Esophagus muscularis mucosa (tissue), 4 donors: ENCODE results near the gene TRAF1. TPM values are rescaled to one million over a fixed set of nuclear protein-coding genes. Genes with fewer than 3 reads are reported as not detected.

Source experiments
- DNase-seq: peaks from one replicate; pipeline ENCODE4 v3.0.0-alpha.2; 2017; ENCODE audit errors: extremely low spot score
- H3K27ac ChIP-seq, 4 donors: fragments of 200-600 bp; sonication (generic); replicated peaks in 1 of 4; 1 replicate in 3 of 4; 2 replicates in 1 of 4; pipeline ENCODE4 v1.5.1; 2016 to 2019; ENCODE audit warnings: mild to moderate bottlenecking in 1 of 4
- H3K27me3 ChIP-seq, 4 donors: fragments of 200-600 bp; sonication (generic); one replicate each; pipeline versions ENCODE4 v1.5.1 to v1.6.0; 2016 to 2019
- H3K36me3 ChIP-seq, 4 donors: fragments of 200-600 bp; sonication (generic); one replicate each; pipeline ENCODE4 v1.5.1; 2016 to 2019
- H3K4me1 ChIP-seq, 4 donors: fragments of 200-600 bp; sonication (generic); one replicate each; pipeline ENCODE4 v1.5.1; 2016 to 2019
- H3K4me3 ChIP-seq, 4 donors: fragments of 200-600 bp; sonication (generic); 1 replicate in 2 of 4; 2 replicates in 2 of 4; pipeline ENCODE4 v1.5.1; 2016 to 2019; ENCODE audit warnings: mild to moderate bottlenecking in 4 of 4, moderate library complexity in 1 of 4
- H3K9me3 ChIP-seq, 4 donors: fragments of 200-600 bp; sonication (generic); 1 replicate in 3 of 4; 2 replicates in 1 of 4; pipeline ENCODE4 v1.5.1; 2016 to 2019
- EP300 ChIP-seq: sonication (generic); formaldehyde crosslinking; IDR thresholded peaks from one replicate; pipeline ENCODE4 v1.6.1; 2017; ENCODE audit warnings: antibody characterized with exemption
- POLR2A ChIP-seq: fragments of 450-650 bp; IDR thresholded peaks from one replicate; pipeline ENCODE4 v1.6.1; 2017; ENCODE audit warnings: antibody characterized with exemption, moderate library complexity, mild to moderate bottlenecking, low read depth
- POLR2AphosphoS5 ChIP-seq, 2 donors: sonication (generic); formaldehyde crosslinking; IDR thresholded peaks; one replicate each; pipeline ENCODE4 v1.6.1; 2017; ENCODE audit warnings: antibody characterized with exemption in 2 of 2
- WGBS: methylation state at CpG from one replicate; pipeline ENCODE4 v1.1.5; 2018; 5-methylcytosine and 5-hydroxymethylcytosine counted together
- intact Hi-C: fragments of 100-400 bp; cut with DNase I; formaldehyde crosslinking; loops from one replicate; pipeline ENCODE4 v1.15.1; 2023
- total RNA-seq, 4 donors: library from RNA; depleted of rRNA; stranded (reverse); fragments of >200 nt; gene quantifications; one replicate each; pipeline versions ENCODE4 v1.1.0 to v1.2.1, GENCODE V29; 2016
- TF ChIP-seq, protein P1 (sequence below), 3 experiments: fragments of 200-600 bp in 2 of 3; fragments of 450-650 bp in 1 of 3; sonication (generic) in 2 of 3; IDR thresholded peaks; one replicate each; pipeline ENCODE4 v1.5.1; 2017 to 2019; ENCODE audit warnings: antibody characterized with exemption in 3 of 3, mild to moderate bottlenecking in 2 of 3, moderate library complexity in 1 of 3

Gene TRAF1
- total RNA-seq, 4 donors from 2014 or later = 4.0 to 7.4 (median 5.5) TPM

DNA sequence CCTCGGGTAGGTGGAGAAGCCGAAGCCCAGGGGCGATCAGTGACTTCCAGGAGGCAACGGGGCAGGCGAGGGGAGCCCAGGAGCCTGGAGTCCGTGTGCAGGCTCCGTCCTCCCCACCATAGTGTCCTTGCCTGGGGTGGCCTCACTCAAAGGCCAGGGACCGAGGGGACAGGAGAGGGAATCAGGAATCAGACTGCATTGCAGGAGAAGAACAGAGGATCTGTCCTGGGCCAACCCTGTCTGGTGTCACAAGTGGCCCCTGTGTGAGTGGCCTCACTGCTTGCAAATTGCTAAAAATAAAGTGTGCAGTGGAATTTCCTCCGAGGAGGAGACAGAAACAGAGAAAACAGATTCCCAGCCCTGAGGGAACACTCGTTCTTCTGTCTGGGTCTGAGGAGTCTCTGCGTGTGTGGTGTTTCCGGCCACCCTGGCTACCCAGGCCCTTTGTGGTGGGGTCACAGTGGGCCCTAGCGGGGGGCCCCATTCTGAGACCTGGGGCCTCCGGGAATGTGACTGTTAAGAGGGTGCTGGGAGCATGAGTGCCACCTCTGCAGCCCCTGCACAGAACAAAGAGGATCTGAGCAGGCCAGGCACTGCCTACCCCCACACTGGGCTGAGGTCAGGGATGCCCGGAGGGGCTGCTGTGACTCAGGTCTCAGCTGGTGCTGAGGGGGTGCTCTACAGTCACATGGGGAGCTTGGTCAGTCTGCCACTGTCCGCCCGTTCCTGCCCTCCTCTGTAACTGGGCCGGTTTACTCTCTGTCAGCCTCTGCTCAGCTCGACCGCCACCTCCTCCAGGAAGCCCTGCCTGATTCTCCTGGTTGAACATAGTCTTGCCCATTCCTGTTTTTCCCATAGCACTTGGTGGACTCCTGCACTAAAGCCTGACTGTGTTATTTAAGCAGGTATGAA is 7.4 kb downstream of the TRAF1 start:
- 73% methylated on average over 17 of the region's 20 CpGs for WGBS
- H3K27me3 ChIP-seq = no peaks in the 10 kb centered on the region
- H3K4me3 ChIP-seq = no peak overlapping the region
- peaks cover 0 to 5% (median 0%) of the 10 kb centered on the region in 4 donors for H3K36me3 ChIP-seq
- TF ChIP-seq, protein P1, sequence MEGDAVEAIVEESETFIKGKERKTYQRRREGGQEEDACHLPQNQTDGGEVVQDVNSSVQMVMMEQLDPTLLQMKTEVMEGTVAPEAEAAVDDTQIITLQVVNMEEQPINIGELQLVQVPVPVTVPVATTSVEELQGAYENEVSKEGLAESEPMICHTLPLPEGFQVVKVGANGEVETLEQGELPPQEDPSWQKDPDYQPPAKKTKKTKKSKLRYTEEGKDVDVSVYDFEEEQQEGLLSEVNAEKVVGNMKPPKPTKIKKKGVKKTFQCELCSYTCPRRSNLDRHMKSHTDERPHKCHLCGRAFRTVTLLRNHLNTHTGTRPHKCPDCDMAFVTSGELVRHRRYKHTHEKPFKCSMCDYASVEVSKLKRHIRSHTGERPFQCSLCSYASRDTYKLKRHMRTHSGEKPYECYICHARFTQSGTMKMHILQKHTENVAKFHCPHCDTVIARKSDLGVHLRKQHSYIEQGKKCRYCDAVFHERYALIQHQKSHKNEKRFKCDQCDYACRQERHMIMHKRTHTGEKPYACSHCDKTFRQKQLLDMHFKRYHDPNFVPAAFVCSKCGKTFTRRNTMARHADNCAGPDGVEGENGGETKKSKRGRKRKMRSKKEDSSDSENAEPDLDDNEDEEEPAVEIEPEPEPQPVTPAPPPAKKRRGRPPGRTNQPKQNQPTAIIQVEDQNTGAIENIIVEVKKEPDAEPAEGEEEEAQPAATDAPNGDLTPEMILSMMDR (IDR thresholded peaks at IDR 0.05) = no peak
- TF ChIP-seq EP300 = no peak
- TF ChIP-seq POLR2A = no peak
- peak in 1 of 2 donors; percentile 47 for TF ChIP-seq POLR2AphosphoS5 (IDR thresholded peaks at IDR 0.05)
- no peak for DNase-seq
- peaks cover 37 to 79% (median 68%) of the 10 kb centered on the region in 4 donors for H3K4me1 ChIP-seq
- H3K9me3 ChIP-seq = peaks cover 0 to 3% (median 0%) of the 10 kb centered on the region in 4 donors
- peak overlapping the region; percentile 74 to 83 (median 80) for H3K27ac ChIP-seq
- intact Hi-C loops = no loop called here

DNA sequence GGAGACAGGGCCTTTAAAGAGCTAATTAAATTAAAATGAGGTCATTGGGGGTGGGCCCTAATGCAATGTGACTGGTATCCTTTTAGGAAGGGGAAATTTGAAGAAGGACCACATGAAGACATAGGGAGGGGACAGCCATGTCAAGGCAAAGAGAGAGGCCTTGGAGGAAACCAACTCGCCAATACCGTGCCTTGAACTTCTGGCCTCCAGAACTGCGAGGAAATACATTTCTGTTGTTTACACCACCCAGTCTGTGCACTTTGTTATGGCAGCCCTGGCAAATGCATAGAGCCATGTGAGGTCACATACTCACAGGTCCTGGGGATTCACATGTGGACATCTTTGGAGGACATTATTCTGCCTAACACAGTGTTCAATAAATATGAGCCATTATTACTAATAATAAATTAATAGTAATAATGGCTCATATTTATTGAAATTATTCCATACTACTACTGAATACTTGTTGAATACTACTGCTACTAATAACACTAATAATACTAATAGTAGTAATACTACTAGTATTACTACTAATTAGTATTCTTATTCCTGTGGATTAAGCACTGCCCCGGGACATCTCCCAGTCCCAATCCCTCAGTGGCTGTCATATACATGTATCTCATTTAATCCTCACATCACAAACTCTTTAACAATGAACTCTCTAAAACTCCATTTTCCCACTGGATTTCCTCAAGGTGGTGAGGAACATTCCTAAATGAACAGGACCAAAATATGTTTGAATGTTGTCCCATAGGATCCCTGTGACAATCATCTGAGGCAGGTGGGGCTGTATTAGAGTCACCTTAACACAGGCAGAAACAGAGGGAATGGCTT is 8.4 kb downstream of the TRAF1 start:
- Histone ChIP-seq H3K4me3 (no peak overlapping the region), H3K36me3 (peaks cover 0 to 10% (median 4%) of the 10 kb centered on the region in 4 donors), H3K4me1 (peaks cover 37 to 85% (median 71%) of the 10 kb centered on the region in 4 donors), H3K9me3 (peaks cover 0 to 3% (median 0%) of the 10 kb centered on the region in 4 donors), H3K27ac (peak overlapping the region; percentile 74 to 83 (median 80)), H3K27me3 (no peaks in the 10 kb centered on the region)
- intact Hi-C loops = no loop called here
- no peak for DNase-seq
- 94% methylated on average over 4 of the region's 4 CpGs for WGBS
- no peak for TF ChIP-seq POLR2A
- no peak for TF ChIP-seq POLR2AphosphoS5 (IDR thresholded peaks at IDR 0.05)
- TF ChIP-seq, protein P1 (IDR thresholded peaks at IDR 0.05) = no peak
- TF ChIP-seq EP300 = no peak

DNA sequence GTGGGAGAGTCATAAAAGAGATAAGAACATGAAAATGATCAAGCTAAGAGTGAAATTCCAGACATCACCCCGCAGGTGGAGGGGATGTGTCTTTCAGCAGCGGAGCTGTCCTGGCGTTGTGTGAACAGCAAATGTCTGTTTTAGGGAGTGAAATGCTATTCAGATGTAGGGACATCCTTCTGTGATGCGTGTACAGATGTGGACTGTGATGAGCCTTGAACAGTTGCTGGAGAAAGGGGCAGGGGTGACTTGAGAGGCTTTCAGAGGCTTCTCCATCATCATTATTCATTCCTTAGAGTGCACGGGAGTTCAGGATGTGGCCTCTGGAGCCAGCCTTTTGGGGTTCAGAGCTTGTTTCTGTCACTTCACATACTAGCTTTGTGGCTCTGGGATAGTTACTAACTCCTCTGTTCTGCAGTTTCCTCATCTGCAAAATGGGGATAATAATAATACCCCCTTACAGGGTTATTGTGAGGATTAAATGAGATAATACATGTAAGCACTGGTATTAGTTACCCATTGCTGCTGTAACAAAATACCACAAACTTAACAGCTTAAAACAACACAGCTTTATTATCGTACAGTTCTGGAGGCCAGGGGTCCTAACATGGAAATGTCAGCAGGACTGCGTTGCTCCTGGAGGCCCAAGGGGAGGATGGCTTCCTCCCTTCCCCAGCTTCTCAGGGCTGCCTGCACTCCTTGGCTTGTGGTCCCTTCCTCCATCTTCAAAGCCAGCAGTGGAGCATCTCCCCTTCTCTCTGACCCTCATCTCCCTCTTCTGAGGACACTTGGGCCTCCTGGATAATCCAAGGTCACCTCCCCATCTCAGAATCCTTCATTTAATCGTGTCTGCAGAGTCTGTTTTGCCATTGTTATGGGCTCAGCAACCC is 9.4 kb downstream of the TRAF1 start:
- peaks cover 0 to 18% (median 7%) of the 10 kb centered on the region in 4 donors for H3K36me3 ChIP-seq
- peaks cover 37 to 80% (median 69%) of the 10 kb centered on the region in 4 donors for H3K4me1 ChIP-seq
- H3K27ac ChIP-seq = peak overlapping the region; percentile 57 to 83 (median 72)
- H3K27me3 ChIP-seq = no peaks in the 10 kb centered on the region
- no peak for TF ChIP-seq POLR2A
- TF ChIP-seq, protein P1 (IDR thresholded peaks at IDR 0.05) = no peak
- no peak overlapping the region for H3K4me3 ChIP-seq
- intact Hi-C loops = no loop called here
- peaks cover 0 to 3% (median 0%) of the 10 kb centered on the region in 4 donors for H3K9me3 ChIP-seq
- DNase-seq = no peak
- 92% methylated on average over 8 of the region's 8 CpGs for WGBS

DNA sequence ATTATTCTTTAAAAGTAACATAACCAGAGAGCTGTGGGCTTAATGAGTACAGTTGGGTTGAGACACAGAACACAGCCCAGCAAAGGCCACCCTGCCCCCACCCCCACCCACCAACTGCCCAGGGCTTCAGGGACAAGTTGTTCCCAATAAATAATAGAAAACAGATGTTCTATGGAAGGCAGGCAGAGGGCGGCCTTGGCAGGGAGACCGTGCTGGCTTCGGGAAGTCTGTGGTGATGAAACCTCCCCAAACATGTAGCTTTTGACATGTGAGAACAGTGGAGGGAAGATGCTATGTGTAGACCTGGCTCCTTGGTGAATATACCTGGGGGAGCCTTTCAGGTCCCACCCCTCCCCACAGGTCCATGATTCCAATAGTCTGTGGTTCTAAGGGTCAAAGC is 10.0 kb downstream of the TRAF1 start:
- DNase-seq = no peak
- intact Hi-C loops = no loop called here
- H3K27me3 ChIP-seq = no peaks in the 10 kb centered on the region
- no peak for TF ChIP-seq POLR2A
- TF ChIP-seq POLR2AphosphoS5 (IDR thresholded peaks at IDR 0.05) = peak; percentile 68 to 78
- no peak for TF ChIP-seq EP300
- TF ChIP-seq, protein P1 (IDR thresholded peaks at IDR 0.05) = peak in 1 of 3 experiments; percentile 19
- peaks cover 37 to 74% (median 63%) of the 10 kb centered on the region in 4 donors for H3K4me1 ChIP-seq
- peak overlapping the region; percentile 57 to 80 (median 62) for H3K27ac ChIP-seq
- WGBS = 32% methylated on average over 3 of the region's 3 CpGs
- peaks cover 0 to 23% (median 7%) of the 10 kb centered on the region in 4 donors for H3K36me3 ChIP-seq
- no peak overlapping the region for H3K4me3 ChIP-seq
- H3K9me3 ChIP-seq = peaks cover 0 to 3% (median 0%) of the 10 kb centered on the region in 4 donors
